Endodermal cell (in vitro differentiated cells): ENCODE data around the gene GRM8. TPM values are rescaled to one million over a fixed set of nuclear protein-coding genes. Genes with fewer than 3 reads are reported as not detected.

ENCODE experiments used
- DNase-seq: peaks from one replicate; pipeline ENCODE4 v3.0.0-alpha.2; 2017
- H3K27ac ChIP-seq: 2 replicates; pipeline ENCODE4 v1.5.1; 2013; ENCODE audit warnings: mild to moderate bottlenecking, low read depth, low read length, moderate library complexity
- H3K27me3 ChIP-seq: 2 replicates; pipeline ENCODE4 v1.6.1; 2013; ENCODE audit warnings: mild to moderate bottlenecking, low read length, moderate library complexity; ENCODE audit not compliant: insufficient read depth, control insufficient read depth, poor library complexity, severe bottlenecking
- H3K36me3 ChIP-seq: 2 replicates; pipeline ENCODE4 v1.7.0; 2013; ENCODE audit warnings: mild to moderate bottlenecking, low read length, moderate library complexity; ENCODE audit not compliant: control insufficient read depth, insufficient read depth
- H3K4me1 ChIP-seq: one replicate; pipeline ENCODE4 v1.7.0; 2013; ENCODE audit warnings: low read length; ENCODE audit not compliant: control insufficient read depth, insufficient read depth
- H3K4me3 ChIP-seq: 2 replicates; pipeline ENCODE4 v1.5.1; 2013; ENCODE audit warnings: mild to moderate bottlenecking, low read length, moderate library complexity
- H3K9ac ChIP-seq: 2 replicates; pipeline ENCODE4 v1.6.1; 2013; ENCODE audit warnings: mild to moderate bottlenecking, low read length, moderate library complexity; ENCODE audit not compliant: poor library complexity, severe bottlenecking; ENCODE audit errors: extremely low read depth
- H3K9me3 ChIP-seq: 2 replicates; pipeline ENCODE4 v1.6.1; 2013; ENCODE audit warnings: mild to moderate bottlenecking, low read length, moderate library complexity; ENCODE audit not compliant: control insufficient read depth
- H3K27ac Mint-ChIP-seq: 2 replicates; pipeline ENCODE4 v1.8.0; 2020; ENCODE audit warnings: mixed read lengths
- H3K27me3 Mint-ChIP-seq: 2 replicates; pipeline ENCODE4 v1.8.0; 2021; ENCODE audit warnings: mild to moderate bottlenecking, mixed read lengths; ENCODE audit not compliant: insufficient read depth
- H3K36me3 Mint-ChIP-seq: 2 replicates; pipeline ENCODE4 v1.8.0; 2020; ENCODE audit warnings: low read depth, mixed read lengths
- H3K4me1 Mint-ChIP-seq: 2 replicates; pipeline ENCODE4 v1.8.0; 2020; ENCODE audit warnings: mixed read lengths
- H3K4me3 Mint-ChIP-seq: 2 replicates; pipeline ENCODE4 v1.8.0; 2020; ENCODE audit warnings: mild to moderate bottlenecking, moderate library complexity, mixed read lengths
- H3K9me3 Mint-ChIP-seq: 2 replicates; pipeline ENCODE4 v1.8.0; 2020; ENCODE audit warnings: mild to moderate bottlenecking, mixed read lengths
- CTCF ChIP-seq: fragments of 200-600 bp; sonication (generic); conservative IDR thresholded peaks from 2 replicates; pipeline ENCODE4 v1.5.0; 2021; ENCODE audit warnings: antibody characterized with exemption, mild to moderate bottlenecking
- WGBS, 2 experiments: methylation state at CpG; one replicate each; pipeline versions ENCODE4 v1.1.5 to v1.1.7; 2013; ENCODE audit warnings: missing lambda C conversion rate in 2 of 2, mixed read lengths in 1 of 2; ENCODE audit not compliant: insufficient coverage in 1 of 2, insufficient read length in 1 of 2; 5-methylcytosine and 5-hydroxymethylcytosine counted together
- total RNA-seq, 2 donors: library from RNA; stranded (reverse); fragmentation: NEBNext Ultra II Directional in 1 of 2; extraction: Animal tissue kit (Norgen Biotek cat#: 25700) in 1 of 2; gene quantifications; 2 replicates in 1 of 2; 3 replicates in 1 of 2; pipeline ENCODE4 v1.2.1, GENCODE V29; 2021

GRM8 gene
- total RNA-seq, 2 donors from 2014 or later, result 0.93 to 2.0 TPM

- 86 to 97% methylated on average over 1 to 2 of the region's 2 CpGs for WGBS, 2 experiments
- Mint-ChIP-seq H3K27me3 (peaks cover 5% of the 10 kb centered on the region), H3K4me3 (no peak overlapping the region), H3K36me3 (no peaks in the 10 kb centered on the region), H3K27ac (no peak overlapping the region), H3K4me1 (peaks cover 2% of the 10 kb centered on the region), H3K9me3 (no peaks in the 10 kb centered on the region)
- no peak for DNase-seq
- H3K4me3 ChIP-seq, result no peak overlapping the region
- no peak for TF ChIP-seq CTCF
- no peak overlapping the region for H3K9ac ChIP-seq
- H3K27ac ChIP-seq, result no peak overlapping the region
- H3K27me3 ChIP-seq, result peaks cover 6% of the 10 kb centered on the region
- H3K4me1 ChIP-seq, result no peaks in the 10 kb centered on the region
- H3K9me3 ChIP-seq, result no peaks in the 10 kb centered on the region
- H3K36me3 ChIP-seq, result no peaks in the 10 kb centered on the region
Measured at GRCh38 chr7:127018889-127019288, 233.9 kb downstream of the GRM8 start.

GRCh38 chr7:127017196-127017595 lies 235.5 kb downstream of the GRM8 start:
- Mint-ChIP-seq H3K4me1 (peaks cover 2% of the 10 kb centered on the region), H3K27me3 (peaks cover 5% of the 10 kb centered on the region), H3K36me3 (no peaks in the 10 kb centered on the region), H3K9me3 (no peaks in the 10 kb centered on the region), H3K4me3 (no peak overlapping the region), H3K27ac (no peak overlapping the region)
- no peak for DNase-seq
- Histone ChIP-seq H3K4me3 (no peak overlapping the region), H3K36me3 (no peaks in the 10 kb centered on the region), H3K4me1 (no peaks in the 10 kb centered on the region), H3K9me3 (no peaks in the 10 kb centered on the region), H3K27me3 (peaks cover 6% of the 10 kb centered on the region), H3K9ac (no peak overlapping the region), H3K27ac (no peak overlapping the region)
- WGBS, 2 experiments, result 100% methylated on average over 2 of the region's 2 CpGs; no CpG with 5 or more reads in 1 of the 2 experiments
- TF ChIP-seq CTCF, result no peak

DNA sequence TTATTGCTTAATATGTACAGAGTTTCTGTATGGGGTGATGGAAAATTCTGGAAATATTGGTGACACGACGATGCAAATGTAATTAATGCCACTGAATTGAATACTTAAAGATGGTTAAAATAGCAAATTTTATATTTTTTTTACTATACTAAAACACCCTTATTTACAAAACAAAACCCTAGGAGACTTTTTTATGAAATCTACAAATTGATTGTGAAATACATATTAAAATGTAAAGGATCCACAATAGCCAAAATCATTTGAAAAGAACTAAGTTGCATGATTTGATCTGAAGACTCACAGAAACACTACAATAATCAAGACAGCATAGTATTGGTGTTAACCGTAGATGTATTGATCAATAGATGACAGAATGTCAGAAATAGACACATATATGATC lies 252.0 kb downstream of the GRM8 start:
- H3K9me3 ChIP-seq, result no peaks in the 10 kb centered on the region
- H3K36me3 Mint-ChIP-seq, result no peaks in the 10 kb centered on the region
- no peaks in the 10 kb centered on the region for H3K27me3 ChIP-seq
- no peaks in the 10 kb centered on the region for H3K4me1 ChIP-seq
- no peak for DNase-seq
- no peak for TF ChIP-seq CTCF
- H3K9me3 Mint-ChIP-seq, result no peaks in the 10 kb centered on the region
- WGBS, 2 experiments, result 97% methylated on average over 3 of the region's 3 CpGs; no CpG with 5 or more reads in 1 of the 2 experiments
- H3K4me3 ChIP-seq, result no peak overlapping the region
- no peak overlapping the region for H3K9ac ChIP-seq
- no peaks in the 10 kb centered on the region for H3K36me3 ChIP-seq
- peaks cover 9% of the 10 kb centered on the region for H3K4me1 Mint-ChIP-seq
- peaks cover 17% of the 10 kb centered on the region for H3K27me3 Mint-ChIP-seq
- no peak overlapping the region for H3K4me3 Mint-ChIP-seq
- H3K27ac ChIP-seq, result no peak overlapping the region
- H3K27ac Mint-ChIP-seq, result no peak overlapping the region
